GM12878 (cell line): Measurements from ENCODE around the gene TRIM67. TPM values are rescaled to one million over a fixed set of nuclear protein-coding genes. Genes with fewer than 3 reads are reported as not detected.

Experiments used
- ATAC-seq: fragments of 200-7000 bp; cut with Tn5 transposase; 3 replicates; pipeline ENCODE4 v1.9.1; 2020; ENCODE audit warnings: mild to moderate bottlenecking, moderate library complexity
- BruUV-seq: library from RNA; stranded (reverse); fragments of 400-500 nt; replicated peaks from 2 replicates; lab custom pipeline; 2021; lab: Mats Ljungman, UMichigan
- CTCF ChIA-PET: fragments of 300-600 bp; sonication (Branson Sonifier 250); formaldehyde crosslinking; extraction: SDS; loops from one replicate; lab custom pipeline; 2021; ENCODE audit warnings: inconsistent platforms; lab: Yijun Ruan, JAX
- POLR2A ChIA-PET: fragments of 350-600 bp; formaldehyde crosslinking; extraction: SDS; loops from one replicate; lab custom pipeline; 2021; ENCODE audit warnings: inconsistent platforms; lab: Charles Lee
- RAD21 ChIA-PET: fragments of 300-600 bp; sonication (Branson Sonifier 250); formaldehyde crosslinking; loops from one replicate; lab custom pipeline; 2023; ENCODE audit warnings: antibody characterized with exemption; ENCODE audit not compliant: unreplicated experiment; lab: Charles Lee
- SMC1A ChIA-PET: fragments of 300-600 bp; sonication (Branson Sonifier 250); formaldehyde crosslinking; loops from one replicate; lab custom pipeline; 2023; ENCODE audit not compliant: unreplicated experiment, uncharacterized antibody; lab: Charles Lee
- DNase-seq: peaks from one replicate; pipeline ENCODE4 v3.0.0-alpha.2; 2011; ENCODE audit warnings: low read depth, low spot score
- FAIRE-seq: peaks from 3 replicates; lab custom pipeline; 2011; peaks lifted over from hg19 to GRCh38; lab: Jason Lieb, UNC
- H2AFZ ChIP-seq: 2 replicates; pipeline ENCODE4 v1.6.0; 2011; ENCODE audit warnings: low read depth, low read length, control low read depth; ENCODE audit not compliant: control insufficient read depth
- H3K27ac ChIP-seq: 2 replicates; pipeline ENCODE4 v1.5.1; 2011; ENCODE audit warnings: control low read depth; ENCODE audit not compliant: control insufficient read depth, insufficient read depth
- H3K27me3 ChIP-seq, 2 experiments: replicated peaks in 1 of 2; 2 replicates each; pipeline versions ENCODE4 v1.6.0 to v1.6.1; 2011; ENCODE audit warnings: low read length in 1 of 2; ENCODE audit not compliant: control insufficient read depth in 2 of 2, insufficient read depth in 2 of 2
- H3K36me3 ChIP-seq, 2 experiments: 2 replicates each; pipeline ENCODE4 v1.5.1; 2011; ENCODE audit warnings: low read length in 1 of 2; ENCODE audit not compliant: control insufficient read depth in 2 of 2, insufficient read depth in 2 of 2
- H3K4me1 ChIP-seq: 2 replicates; pipeline ENCODE4 v1.6.1; 2011; ENCODE audit warnings: mild to moderate bottlenecking, low read length, moderate library complexity, mixed read lengths; ENCODE audit not compliant: control insufficient read depth, insufficient read depth
- H3K4me2 ChIP-seq: 2 replicates; pipeline ENCODE4 v1.6.0; 2011; ENCODE audit warnings: control low read depth; ENCODE audit not compliant: control insufficient read depth, insufficient read depth
- H3K4me3 ChIP-seq: fragments of 200-600 bp; sonication (generic); 2 replicates; pipeline ENCODE4 v1.5.1; 2016
- H3K79me2 ChIP-seq: 2 replicates; pipeline ENCODE4 v1.6.0; 2011; ENCODE audit warnings: low read length; ENCODE audit not compliant: control insufficient read depth, insufficient read depth
- H3K9ac ChIP-seq: 2 replicates; pipeline ENCODE4 v1.8.0; 2011; ENCODE audit warnings: low read length, control low read depth, mixed read lengths; ENCODE audit not compliant: control insufficient read depth, insufficient read depth
- H3K9me3 ChIP-seq: replicated peaks from 3 replicates; pipeline ENCODE4 v1.5.1; 2011; ENCODE audit warnings: mild to moderate bottlenecking, low read length; ENCODE audit not compliant: control insufficient read depth, insufficient read depth
- H4K20me1 ChIP-seq: 2 replicates; pipeline ENCODE4 v1.6.0; 2011; ENCODE audit not compliant: control insufficient read depth, insufficient read depth
- CEBPZ ChIP-seq: fragments of 150-350 bp; IDR thresholded peaks from 2 replicates; pipeline ENCODE4 v1.6.1; 2016; ENCODE audit warnings: low read depth, low read length
- CHD1 ChIP-seq: IDR thresholded peaks from 2 replicates; pipeline ENCODE4 v1.6.1; 2012; ENCODE audit warnings: low read depth, low read length, improper control_type of control experiment
- EZH2 ChIP-seq: IDR thresholded peaks from 2 replicates; pipeline ENCODE4 v1.6.1; 2012; ENCODE audit warnings: low read depth, mild to moderate bottlenecking, control low read depth, inconsistent platforms, low read length, borderline replicate concordance; ENCODE audit not compliant: control insufficient read depth
- FOXM1 ChIP-seq: IDR thresholded peaks from 2 replicates; pipeline ENCODE4 v1.6.1; 2012; ENCODE audit warnings: low read depth, mild to moderate bottlenecking, inconsistent platforms, low read length, moderate library complexity
- HCFC1 ChIP-seq: fragments of 150-350 bp; IDR thresholded peaks from 2 replicates; pipeline ENCODE4 v1.6.1; 2014; ENCODE audit warnings: low read length
- HSF1 ChIP-seq: fragments of 150-350 bp; IDR thresholded peaks from 2 replicates; pipeline ENCODE4 v1.6.1; 2014; ENCODE audit warnings: mild to moderate bottlenecking, low read depth, low read length
- JUND ChIP-seq: IDR thresholded peaks from 2 replicates; pipeline ENCODE4 v1.6.1; 2012; ENCODE audit warnings: low read depth, mild to moderate bottlenecking, low read length, improper control_type of control experiment, moderate library complexity
- MTA2 ChIP-seq: fragments of 450-650 bp; IDR thresholded peaks from 2 replicates; pipeline ENCODE4 v1.6.1; 2016; ENCODE audit warnings: low read depth, mild to moderate bottlenecking, moderate library complexity
- NFXL1 ChIP-seq: fragments of 450-650 bp; IDR thresholded peaks from 2 replicates; pipeline ENCODE4 v1.6.1; 2017; ENCODE audit warnings: antibody characterized with exemption, mild to moderate bottlenecking, borderline replicate concordance
- NRF1 ChIP-seq: conservative IDR thresholded peaks from 2 replicates; pipeline ENCODE4 v1.6.1; 2011; ENCODE audit warnings: mild to moderate bottlenecking, low read depth, low read length, improper control_type of control experiment
- PAX8 ChIP-seq: fragments of 450-650 bp; IDR thresholded peaks from 2 replicates; pipeline ENCODE4 v1.6.1; 2017; ENCODE audit warnings: mild to moderate bottlenecking, moderate library complexity
- PML ChIP-seq: IDR thresholded peaks from 2 replicates; pipeline ENCODE4 v1.6.1; 2012; ENCODE audit warnings: low read length, inconsistent platforms
- RBBP5 ChIP-seq: fragments of 200-600 bp; sonication (generic); conservative IDR thresholded peaks from 2 replicates; pipeline ENCODE4 v1.6.1; 2016
- ZBED1 ChIP-seq: IDR thresholded peaks from 2 replicates; pipeline ENCODE4 v1.6.1; 2016; ENCODE audit warnings: borderline replicate concordance
- WGBS: methylation state at CpG from one replicate; pipeline ENCODE4 v1.1.6; 2016; ENCODE audit warnings: low lambda C conversion rate; ENCODE audit not compliant: insufficient replicate concordance, insufficient coverage; ENCODE audit errors: missing lambda C conversion rate; 5-methylcytosine and 5-hydroxymethylcytosine counted together
- in situ Hi-C: fragments of 300-500 bp; cut with MboI; formaldehyde crosslinking; loops from 9 replicates; pipeline ENCODE4 v1.14.3; 2018; ENCODE audit warnings: mixed read lengths
- intact Hi-C: fragments of 100-400 bp; cut with micrococcal nuclease; formaldehyde crosslinking; loops from one replicate; pipeline ENCODE4 v1.14.2; 2022; ENCODE audit not compliant: unreplicated experiment
- polyA plus RNA-seq, 11 experiments: library from polyadenylated mRNA; depleted of rRNA in 4 of 11; unstranded in 6 of 11; stranded (reverse) in 5 of 11; fragments of >200 nt; fragmentation: Nextera tagmentation in 4 of 11; fragmentation: Illumina TruSeq in 1 of 11; extraction: Ambion mirVana in 4 of 11; extraction: Trizol in 1 of 11; gene quantifications; 1 replicate in 1 of 11; 2 replicates in 10 of 11; pipeline versions ENCODE4 v1.2.1 to v1.2.3, GENCODE V29; 2011 to 2016; ENCODE audit warnings: inconsistent platforms in 2 of 11, missing spikeins in 2 of 11, low read depth in 1 of 11
- total RNA-seq, 4 experiments: library from RNA; depleted of rRNA in 3 of 4; stranded (reverse); fragments of >200 nt in 3 of 4; fragmentation: Illumina TruSeq in 1 of 4; extraction: Trizol in 1 of 4; gene quantifications; 2 replicates each; pipeline versions ENCODE4 v1.2.1 to v1.2.3, GENCODE V29; 2013 to 2021

Gene TRIM67
- total and polyA plus RNA-seq, 10 of the 15 experiments (the other 5 are each of a cell fraction or from before 2014, with no cell fraction given), result under 0.01 to 0.01 TPM; not detected in 8

- H3K27me3 ChIP-seq, result peaks cover 5 to 14% of the 10 kb centered on the region in 2 experiments
- H3K9me3 ChIP-seq, result no peaks in the 10 kb centered on the region
- ChIA-PET RAD21 (no interaction called here), CTCF (interaction anchor here (1.0 kb wide), 1 partner anchor 30 kb away, joined by 3 read pairs; no protein-coding TSS in a partner anchor), SMC1A (interaction anchor here (0.8 kb wide), 1 partner anchor 8 kb away, joined by 3 read pairs; no protein-coding TSS in a partner anchor), POLR2A (no interaction called here)
- no peak overlapping the region for H3K4me3 ChIP-seq
- H3K4me1 ChIP-seq, result no peaks in the 10 kb centered on the region
- H3K9ac ChIP-seq, result no peak overlapping the region
- no peak overlapping the region for H2AFZ ChIP-seq
- ATAC-seq (no peak), FAIRE-seq (no peak), DNase-seq (no peak)
- no peak overlapping the region for H3K27ac ChIP-seq
- no peaks in the 10 kb centered on the region for H3K79me2 ChIP-seq
- H3K4me2 ChIP-seq, result no peak overlapping the region
- TF ChIP-seq HSF1 (no peak), RBBP5 (no peak), HCFC1 (no peak), NFXL1 (no peak), PML (no peak), CHD1 (no peak)
- BruUV-seq, result no TSS peak
- intact Hi-C loops (no loop called here), in situ Hi-C loops (no loop called here)
- WGBS, result 0% methylated on average over 3 of the region's 3 CpGs
- H3K36me3 ChIP-seq, result no peaks in the 10 kb centered on the region
- no peaks in the 10 kb centered on the region for H4K20me1 ChIP-seq
Observed at GRCh38 chr1:231181271-231181670, 19.4 kb downstream of the TRIM67 start.

- POLR2A ChIA-PET, result no interaction called here
- H3K27me3 ChIP-seq, result peaks cover 5 to 14% of the 10 kb centered on the region in 2 experiments
- RAD21 ChIA-PET, result no interaction called here
- no peaks in the 10 kb centered on the region for H4K20me1 ChIP-seq
- H3K4me3 ChIP-seq, result no peak overlapping the region
- no peak overlapping the region for H2AFZ ChIP-seq
- H3K9me3 ChIP-seq, result no peaks in the 10 kb centered on the region
- no peak overlapping the region for H3K9ac ChIP-seq
- no TSS peak for BruUV-seq
- H3K27ac ChIP-seq, result no peak overlapping the region
- intact Hi-C loops (no loop called here), in situ Hi-C loops (no loop called here)
- CTCF ChIA-PET, result interaction anchor here (1.0 kb wide), 1 partner anchor 29 kb away, joined by 3 read pairs; no protein-coding TSS in a partner anchor
- no peaks in the 10 kb centered on the region for H3K36me3 ChIP-seq
- H3K4me2 ChIP-seq, result no peak overlapping the region
- SMC1A ChIA-PET, result interaction anchor here (0.8 kb wide), 1 partner anchor 15 kb away, joined by 3 read pairs; no protein-coding TSS in a partner anchor
- 40% methylated on average over 6 of the region's 6 CpGs for WGBS
- FAIRE-seq (no peak), DNase-seq (no peak), ATAC-seq (no peak)
- no peaks in the 10 kb centered on the region for H3K79me2 ChIP-seq
- H3K4me1 ChIP-seq, result no peaks in the 10 kb centered on the region
- TF ChIP-seq JUND (no peak), MTA2 (no peak), CHD1 (no peak), EZH2 (no peak), FOXM1 (no peak), NRF1 (no peak), ZBED1 (no peak), CEBPZ (no peak), NFXL1 (no peak), PAX8 (no peak)
Observed at GRCh38 chr1:231182317-231182716, 20.5 kb downstream of the TRIM67 start.
